Thoracic aorta (tissue), 2 donors: ENCODE measurements around the gene RTL10. TPM values are rescaled to one million over a fixed set of nuclear protein-coding genes. Genes with fewer than 3 reads are reported as not detected.
A peak's percentile ranks its signal among the peaks of the same experiment; 100 is the strongest.

Experiments
- ATAC-seq: fragments of 150-250 bp; one replicate; pipeline ENCODE4 v1.8.0; 2017; ENCODE audit warnings: low read depth; ENCODE audit not compliant: insufficient number of reproducible peaks, low FRiP score
- DNase-seq: peaks from one replicate; pipeline ENCODE4 v3.0.0-alpha.2; 2020; ENCODE audit warnings: low spot score
- H3K27ac ChIP-seq, 2 donors: fragments of 200-600 bp; sonication (generic); 1 replicate in 1 of 2; 2 replicates in 1 of 2; pipeline ENCODE4 v1.5.1; 2016; ENCODE audit warnings: mild to moderate bottlenecking in 2 of 2, moderate library complexity in 2 of 2
- H3K27me3 ChIP-seq: fragments of 200-600 bp; sonication (generic); replicated peaks from 2 replicates; pipeline ENCODE4 v1.6.0; 2016; ENCODE audit warnings: mild to moderate bottlenecking; ENCODE audit not compliant: insufficient read depth
- H3K36me3 ChIP-seq: fragments of 200-600 bp; sonication (generic); one replicate; pipeline ENCODE4 v1.5.1; 2016
- H3K4me1 ChIP-seq, 2 donors: fragments of 200-600 bp; sonication (generic); 1 replicate in 1 of 2; 2 replicates in 1 of 2; pipeline versions ENCODE4 v1.5.1 to v1.6.0; 2016; ENCODE audit warnings: low read depth in 2 of 2, mild to moderate bottlenecking in 1 of 2; ENCODE audit not compliant: control insufficient read depth in 1 of 2
- H3K4me3 ChIP-seq: fragments of 200-600 bp; sonication (generic); 2 replicates; pipeline ENCODE4 v1.5.1; 2016; ENCODE audit warnings: mild to moderate bottlenecking
- H3K9me3 ChIP-seq: fragments of 200-600 bp; sonication (generic); 2 replicates; pipeline ENCODE4 v1.5.1; 2016
- total RNA-seq, 2 donors: library from RNA; depleted of rRNA; stranded (reverse); fragments of >200 nt; gene quantifications; one replicate each; pipeline versions ENCODE4 v1.1.0 to v1.2.3, GENCODE V29; 2016
- TF ChIP-seq, protein P1 (sequence below): fragments of 200-600 bp; sonication (generic); IDR thresholded peaks from one replicate; pipeline ENCODE4 v1.5.1; 2019; ENCODE audit warnings: antibody characterized with exemption

Gene RTL10
- total RNA-seq, 2 donors from 2014 or later: 11.8 to 17.2 TPM

DNA sequence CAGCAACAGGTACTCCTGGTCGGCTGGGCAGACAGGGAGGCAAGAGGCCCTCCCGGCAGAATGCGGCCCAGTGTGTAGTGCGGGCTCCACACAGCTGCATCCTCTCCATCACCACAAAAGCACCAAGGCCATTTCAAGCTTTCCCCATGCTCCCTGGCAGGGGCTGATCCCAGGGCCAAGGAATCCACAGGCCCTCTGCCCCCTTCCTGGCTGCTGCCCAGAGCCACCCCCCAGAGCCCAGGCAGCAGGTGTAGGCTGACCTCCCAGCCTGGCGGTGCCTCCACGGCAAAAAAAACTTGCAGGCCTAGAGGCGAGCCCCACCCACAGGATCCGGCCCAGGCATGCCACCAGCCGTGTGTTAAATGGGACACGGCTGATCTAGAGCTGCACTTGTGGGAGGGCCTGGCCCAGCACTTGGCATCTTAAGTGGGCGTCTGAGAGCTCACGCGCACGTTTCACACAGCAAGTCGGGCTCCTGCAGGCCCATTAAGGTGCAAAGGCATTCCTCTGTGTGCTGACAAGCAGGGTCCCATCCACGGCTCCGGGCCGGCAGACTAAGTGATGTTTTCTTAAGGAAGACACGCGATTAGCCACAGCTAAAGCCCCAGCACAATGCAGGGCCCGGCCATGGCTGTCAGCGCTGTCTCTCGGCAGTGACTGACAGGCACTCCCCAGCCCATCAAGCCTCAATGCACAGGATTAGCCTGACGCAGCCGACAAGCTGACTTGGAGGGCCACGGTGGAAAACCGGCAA is 19.8 kb upstream of the RTL10 start:
- H3K4me3 ChIP-seq: no peak overlapping the region
- ATAC-seq (no peak), DNase-seq (no peak)

GRCh38 chr22:19873960-19874306 is 19.3 kb upstream of the RTL10 start:
- no peak overlapping the region for H3K4me3 ChIP-seq
- H3K27ac ChIP-seq: no peak overlapping the region
- DNase-seq (no peak), ATAC-seq (no peak)
- no peaks in the 10 kb centered on the region for H3K27me3 ChIP-seq
- H3K4me1 ChIP-seq: peaks cover 15 to 29% of the 10 kb centered on the region in 2 donors
- peaks cover 5% of the 10 kb centered on the region for H3K36me3 ChIP-seq
- no peaks in the 10 kb centered on the region for H3K9me3 ChIP-seq
- TF ChIP-seq, protein P1, sequence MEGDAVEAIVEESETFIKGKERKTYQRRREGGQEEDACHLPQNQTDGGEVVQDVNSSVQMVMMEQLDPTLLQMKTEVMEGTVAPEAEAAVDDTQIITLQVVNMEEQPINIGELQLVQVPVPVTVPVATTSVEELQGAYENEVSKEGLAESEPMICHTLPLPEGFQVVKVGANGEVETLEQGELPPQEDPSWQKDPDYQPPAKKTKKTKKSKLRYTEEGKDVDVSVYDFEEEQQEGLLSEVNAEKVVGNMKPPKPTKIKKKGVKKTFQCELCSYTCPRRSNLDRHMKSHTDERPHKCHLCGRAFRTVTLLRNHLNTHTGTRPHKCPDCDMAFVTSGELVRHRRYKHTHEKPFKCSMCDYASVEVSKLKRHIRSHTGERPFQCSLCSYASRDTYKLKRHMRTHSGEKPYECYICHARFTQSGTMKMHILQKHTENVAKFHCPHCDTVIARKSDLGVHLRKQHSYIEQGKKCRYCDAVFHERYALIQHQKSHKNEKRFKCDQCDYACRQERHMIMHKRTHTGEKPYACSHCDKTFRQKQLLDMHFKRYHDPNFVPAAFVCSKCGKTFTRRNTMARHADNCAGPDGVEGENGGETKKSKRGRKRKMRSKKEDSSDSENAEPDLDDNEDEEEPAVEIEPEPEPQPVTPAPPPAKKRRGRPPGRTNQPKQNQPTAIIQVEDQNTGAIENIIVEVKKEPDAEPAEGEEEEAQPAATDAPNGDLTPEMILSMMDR: no peak

More for the DNA sequence above, 19.8 kb upstream of the RTL10 start:
- H3K9me3 ChIP-seq: no peaks in the 10 kb centered on the region
- peak overlapping the region; percentile 44 to 50 for H3K27ac ChIP-seq
- no peaks in the 10 kb centered on the region for H3K27me3 ChIP-seq
- TF ChIP-seq, protein P1: no peak
- peaks cover 5% of the 10 kb centered on the region for H3K36me3 ChIP-seq
- peaks cover 15 to 29% of the 10 kb centered on the region in 2 donors for H3K4me1 ChIP-seq

GRCh38 chr22:19873138-19873959 is 18.7 kb upstream of the RTL10 start:
- TF ChIP-seq, protein P1: no peak
- DNase-seq (no peak), ATAC-seq (no peak)
- no peaks in the 10 kb centered on the region for H3K27me3 ChIP-seq
- peaks cover 5% of the 10 kb centered on the region for H3K36me3 ChIP-seq
- H3K4me1 ChIP-seq: peaks cover 15 to 29% of the 10 kb centered on the region in 2 donors
- H3K27ac ChIP-seq: no peak overlapping the region
- no peak overlapping the region for H3K4me3 ChIP-seq
- no peaks in the 10 kb centered on the region for H3K9me3 ChIP-seq

DNA sequence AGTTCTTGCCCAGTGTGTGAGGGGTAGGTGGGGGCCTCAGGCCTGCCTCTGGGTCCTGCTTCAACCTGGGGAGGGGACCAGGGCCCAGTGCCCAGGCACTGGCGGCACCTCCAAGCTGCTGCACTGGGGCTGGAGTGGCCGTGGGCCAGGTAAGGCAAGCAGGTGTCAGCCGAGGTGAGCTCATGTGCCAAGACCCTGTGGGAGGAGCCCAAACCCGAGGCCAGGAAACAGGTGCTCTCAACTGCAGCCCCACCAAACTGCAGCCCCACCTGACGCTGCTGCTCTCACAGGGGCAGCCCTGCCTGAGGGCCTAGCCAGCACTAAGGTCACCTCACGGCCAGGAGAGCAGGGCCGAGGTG is 18.1 kb upstream of the RTL10 start:
- DNase-seq: no peak
- no peaks in the 10 kb centered on the region for H3K27me3 ChIP-seq
- H3K36me3 ChIP-seq: no peaks in the 10 kb centered on the region
- no peak overlapping the region for H3K4me3 ChIP-seq
- ATAC-seq: no peak
- H3K9me3 ChIP-seq: no peaks in the 10 kb centered on the region
- H3K4me1 ChIP-seq: peaks cover 15 to 29% of the 10 kb centered on the region in 2 donors
- no peak overlapping the region for H3K27ac ChIP-seq
- TF ChIP-seq, protein P1: no peak
